ENCODE measurements around the gene MAD1L1.
"Not testable (repeated sequence)": the region's sequence is repeated elsewhere in the genome, so short reads cannot be mapped to it uniquely, and the experiment has no call there.

The MAD1L1 gene

DNA sequence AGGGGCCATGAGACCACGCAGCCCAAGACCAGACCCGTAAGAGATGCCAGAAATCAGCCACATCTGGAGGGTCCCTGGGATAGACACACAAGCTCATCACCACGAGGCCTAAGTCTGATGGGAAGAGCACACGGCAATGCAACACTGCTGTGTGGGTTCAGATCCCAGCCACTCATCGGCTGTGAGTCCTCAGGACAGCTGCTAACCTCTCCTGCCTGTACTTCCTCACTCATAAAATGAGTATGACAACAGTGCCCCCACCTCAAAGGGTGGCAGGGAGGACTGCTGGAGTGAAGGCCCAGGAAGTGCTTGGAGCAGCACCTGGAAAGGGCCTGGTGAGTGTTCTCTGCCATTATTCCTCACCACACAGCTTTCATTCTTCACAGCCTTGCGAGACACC lies 60.9 kb downstream of the MAD1L1 start:
- no peak for FAIRE-seq

DNA sequence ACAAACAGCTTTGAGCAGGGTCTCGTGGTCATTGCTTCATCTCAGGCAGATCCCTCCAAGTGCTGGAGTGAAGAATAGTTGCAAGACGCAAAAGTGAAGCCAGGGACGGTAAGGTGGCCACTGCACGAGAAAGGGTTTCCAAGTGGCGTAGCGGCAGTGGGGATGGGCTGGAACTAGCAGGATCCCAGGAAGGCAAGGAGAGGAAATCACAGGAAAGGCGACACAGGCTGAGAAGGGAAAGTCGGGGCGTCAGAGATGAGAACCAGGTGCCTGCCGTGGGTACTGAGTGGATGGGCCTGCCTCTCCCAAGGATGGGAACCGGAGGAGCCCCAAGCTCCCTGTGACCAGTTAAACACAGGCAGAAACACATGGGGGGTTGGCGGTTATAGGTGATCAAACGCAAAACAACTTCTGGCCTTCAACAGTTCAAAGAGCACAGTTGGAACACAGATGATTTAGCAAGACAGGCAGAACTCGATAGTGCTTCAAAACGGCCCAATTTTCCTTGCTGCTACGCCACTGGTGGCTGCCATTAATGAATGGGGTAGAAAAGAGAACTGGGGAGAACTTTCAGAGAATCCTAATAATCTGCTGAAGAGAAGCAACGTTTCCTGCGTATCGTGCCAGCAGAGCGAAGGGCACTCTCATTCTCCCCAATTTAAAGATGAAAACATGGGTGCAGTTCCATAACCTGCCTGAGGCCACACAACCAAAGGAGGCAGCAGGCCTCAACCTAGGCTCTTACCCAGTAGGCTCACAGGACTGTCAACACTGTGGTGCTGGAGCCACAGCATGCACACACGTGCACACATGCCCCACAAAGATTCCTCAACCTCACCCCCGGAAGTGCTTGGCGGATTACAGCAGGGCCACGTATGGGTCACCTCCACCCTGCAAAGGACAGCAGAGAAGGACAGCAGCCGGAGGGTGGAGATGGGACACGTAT lies 61.9 kb downstream of the MAD1L1 start:
- no peak for FAIRE-seq

DNA sequence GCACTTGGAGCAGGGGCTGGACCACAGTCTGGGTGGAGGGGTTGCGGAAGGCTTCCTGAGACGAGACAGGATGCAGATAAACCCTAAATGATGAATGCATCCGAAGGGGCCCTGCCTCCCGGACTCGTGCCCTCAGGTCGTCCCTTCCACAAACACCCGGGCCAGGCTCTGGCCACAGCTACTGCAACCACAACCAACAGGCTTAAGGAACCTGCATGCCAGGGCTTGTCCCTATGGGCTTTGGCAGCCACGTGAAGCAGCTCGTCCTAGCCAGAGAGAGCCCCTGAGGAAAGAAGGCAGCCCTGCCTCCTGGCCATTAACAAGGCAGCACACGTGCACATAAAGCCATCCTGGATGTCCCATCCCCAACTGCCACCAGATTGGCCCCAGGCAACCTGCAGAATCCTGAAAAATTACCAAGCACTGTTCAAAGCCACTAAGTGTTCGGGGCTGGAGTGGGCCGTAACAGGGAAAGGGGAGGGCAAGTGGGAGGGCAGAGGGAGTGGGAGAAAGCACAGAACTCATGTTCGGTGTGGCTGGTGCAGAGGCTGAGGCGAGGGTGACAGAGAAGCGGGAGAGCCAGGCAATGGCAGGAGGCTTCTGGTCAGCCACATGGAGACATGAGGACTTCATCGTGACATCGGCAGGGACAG lies 62.7 kb downstream of the MAD1L1 start:
- no peak for FAIRE-seq

DNA sequence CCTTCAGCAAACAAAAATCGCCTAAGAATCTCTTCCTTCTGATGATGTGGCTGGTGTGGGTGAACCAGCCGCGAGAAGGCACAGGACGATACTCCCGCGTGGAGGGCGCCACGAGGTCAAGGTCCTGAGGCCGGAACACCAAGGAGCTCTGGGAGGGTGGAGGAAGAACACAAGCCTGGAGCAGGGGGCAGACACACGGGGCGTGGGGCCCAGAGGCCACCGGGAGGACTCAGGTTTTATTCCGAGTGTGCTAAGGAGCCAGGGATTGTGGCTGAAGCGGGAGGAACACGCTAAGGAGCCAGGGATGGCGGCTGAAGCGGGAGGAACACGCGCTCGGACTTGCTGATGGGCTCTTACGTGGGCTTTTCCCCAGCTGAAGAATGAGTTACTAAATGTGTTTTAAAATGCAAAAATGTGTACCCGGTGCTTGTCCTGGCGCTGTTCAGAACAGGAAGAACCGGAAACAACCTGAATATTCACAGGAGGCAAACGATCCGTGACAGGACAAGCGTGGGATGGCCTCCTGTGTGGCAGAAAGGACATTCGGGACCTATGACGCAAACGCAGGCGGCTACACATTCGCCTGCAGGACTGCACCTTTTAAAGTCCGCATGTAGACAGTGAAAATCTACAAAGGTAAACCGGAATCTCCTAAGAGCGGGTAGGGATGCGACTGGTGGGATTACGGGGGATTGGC lies 64.0 kb downstream of the MAD1L1 start:
- FAIRE-seq = no peak

DNA sequence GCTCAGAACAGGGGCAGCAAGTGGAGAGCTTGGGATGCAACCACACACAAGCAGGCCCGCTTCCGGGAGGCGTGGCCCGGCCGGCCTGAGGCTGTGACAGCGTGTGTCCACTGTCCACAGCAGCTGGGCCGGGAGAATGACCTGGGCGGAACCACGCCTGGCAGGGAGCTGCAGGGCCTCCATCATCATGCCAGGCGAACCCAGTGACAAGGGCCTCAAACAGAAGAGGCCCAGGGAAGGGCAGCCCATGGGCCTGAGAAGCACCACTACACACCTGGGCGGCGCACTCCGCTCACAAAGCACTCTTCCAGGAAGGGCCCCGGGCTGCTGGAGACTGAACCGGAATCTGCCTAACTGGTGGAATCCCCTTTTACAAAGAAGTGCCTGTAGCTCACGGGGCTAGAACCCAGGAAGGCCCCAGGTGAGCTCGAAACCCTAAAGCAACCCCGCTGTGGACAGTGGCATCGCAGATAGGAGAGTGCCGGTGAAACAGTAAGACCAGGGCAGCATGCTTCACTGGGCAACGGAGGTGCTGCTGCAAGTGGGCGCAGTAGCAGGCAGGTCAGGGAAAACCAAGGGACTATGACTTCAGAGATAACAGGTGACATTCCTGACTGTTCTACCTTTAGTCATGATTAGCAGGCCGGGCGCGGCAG lies 66.0 kb downstream of the MAD1L1 start:
- no peak for FAIRE-seq

DNA sequence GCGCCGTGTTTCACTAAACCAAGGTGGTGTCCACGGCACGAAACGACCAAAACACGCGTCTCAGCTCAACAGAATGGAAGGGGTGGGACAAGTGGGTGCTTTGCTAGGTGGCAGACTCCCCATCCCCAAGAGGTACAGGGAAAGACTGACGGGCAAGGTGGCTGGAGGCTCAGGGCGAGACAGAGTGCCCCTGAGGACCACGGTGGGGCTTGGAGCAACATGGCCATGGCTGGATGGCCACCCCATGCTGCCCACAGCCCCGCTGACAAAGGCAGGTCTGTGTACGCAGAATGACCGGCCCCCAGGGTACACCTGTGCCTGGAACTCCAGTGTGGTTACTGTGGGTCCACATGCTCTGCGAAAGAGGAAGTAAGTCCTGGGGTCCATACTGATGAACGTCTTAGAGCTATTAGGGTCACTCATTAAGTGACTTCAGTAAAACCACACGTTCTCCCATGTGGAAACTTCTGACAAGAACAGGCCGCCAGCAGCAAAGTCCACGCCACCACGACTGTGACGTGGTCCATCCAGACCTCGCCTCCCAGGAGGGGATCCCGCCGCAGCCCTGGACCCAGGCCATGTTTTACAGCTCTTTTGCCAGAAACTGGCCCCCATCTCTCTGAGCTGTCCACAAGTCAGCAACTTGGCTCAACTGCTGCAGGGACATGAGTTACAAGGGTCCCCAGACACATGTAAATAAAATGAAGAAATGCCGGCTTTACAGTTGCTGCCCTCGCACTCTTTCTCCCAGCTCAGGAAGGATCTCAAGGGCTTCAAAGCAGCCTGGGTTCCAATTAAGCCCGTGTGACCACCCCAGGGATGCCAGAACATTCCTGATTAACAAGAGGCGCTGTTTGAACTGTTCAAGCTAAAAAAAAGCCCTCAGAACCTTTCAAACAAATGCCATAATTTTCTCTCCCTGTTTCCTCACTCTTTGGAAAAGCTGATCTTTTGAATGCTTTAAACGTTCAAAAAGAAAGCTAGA lies 66.8 kb downstream of the MAD1L1 start:
- no peak for FAIRE-seq

DNA sequence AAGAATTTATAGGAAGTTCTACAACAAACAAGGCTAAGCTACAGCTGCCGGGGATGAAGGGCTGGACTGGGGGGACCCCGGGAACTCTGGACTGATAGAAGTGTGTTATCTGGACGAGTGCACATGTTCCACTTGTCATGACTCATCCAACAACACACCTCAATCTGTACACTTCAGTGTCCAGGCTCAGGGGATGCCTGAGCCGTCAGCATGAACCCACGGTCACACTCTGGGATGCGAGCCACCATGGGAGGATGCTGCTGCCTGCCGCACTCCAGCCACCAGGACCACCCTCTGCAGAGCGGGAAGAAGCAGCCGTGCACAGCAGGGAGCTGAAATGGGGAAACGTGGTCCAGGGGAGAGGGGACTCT lies 67.5 kb downstream of the MAD1L1 start:
- FAIRE-seq = no peak

DNA sequence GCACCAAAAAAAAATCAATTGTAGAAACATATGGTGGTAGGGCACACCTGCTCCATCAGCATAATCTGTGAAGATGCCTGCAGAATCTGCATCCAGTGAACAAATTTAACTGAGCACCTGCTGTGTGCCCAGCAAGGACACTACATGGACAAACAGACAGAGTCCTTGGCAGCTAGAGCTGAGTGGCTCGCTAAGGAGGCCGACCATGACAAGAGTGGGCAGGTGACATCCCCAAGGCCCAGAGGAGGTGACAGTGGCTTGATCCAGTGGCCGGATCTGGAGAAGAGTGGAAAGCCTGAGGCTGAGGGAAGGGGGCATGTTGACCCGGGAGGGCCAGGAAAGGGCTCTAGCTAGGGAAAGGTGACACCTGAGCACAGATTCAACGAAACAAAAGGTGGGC lies 68.1 kb downstream of the MAD1L1 start:
- FAIRE-seq = no peak

DNA sequence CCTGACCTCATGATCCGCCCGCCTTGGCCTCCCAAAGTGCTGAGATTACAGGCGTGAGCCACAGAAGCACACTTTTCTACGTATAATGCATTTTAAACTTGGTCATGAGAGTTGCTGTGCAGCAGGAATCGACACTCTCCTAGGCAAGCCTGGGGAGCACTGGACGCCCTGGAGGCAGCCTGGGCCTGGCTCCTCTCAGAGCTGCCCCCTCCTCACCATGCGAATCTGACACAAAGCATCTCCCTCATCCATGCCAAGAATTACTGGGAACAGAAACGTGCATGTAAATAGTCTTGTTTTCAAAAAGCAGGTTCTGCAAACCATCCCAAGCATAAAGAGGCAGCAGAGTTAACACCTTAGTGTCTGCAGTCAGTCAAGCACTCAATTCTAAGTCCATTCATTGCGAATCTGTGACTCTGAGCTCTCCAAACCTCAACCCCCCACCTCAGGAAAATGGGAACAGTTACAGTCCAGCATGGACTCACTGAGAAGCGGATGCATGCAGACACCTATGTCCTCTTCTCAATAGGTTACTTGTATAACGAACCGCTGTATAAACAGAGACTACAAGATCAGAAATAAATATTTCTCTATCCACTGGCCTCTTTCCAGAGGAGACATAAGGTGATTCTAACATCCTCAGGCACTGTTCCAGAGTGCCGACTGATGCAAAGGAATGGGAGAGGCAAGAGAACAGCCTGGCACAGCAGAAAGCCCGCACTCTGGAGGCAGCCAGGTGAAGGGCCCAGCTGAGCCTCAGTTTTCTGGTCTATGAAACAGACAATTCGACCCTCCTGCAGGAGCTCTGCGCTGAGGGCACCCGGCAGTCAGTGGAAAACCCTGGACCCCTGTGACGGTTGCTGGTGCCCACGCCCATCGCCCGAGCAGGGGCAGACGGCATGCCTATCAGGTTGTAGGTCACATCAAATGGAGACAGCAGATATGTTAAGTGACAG lies 68.9 kb downstream of the MAD1L1 start:
- FAIRE-seq = no peak

DNA sequence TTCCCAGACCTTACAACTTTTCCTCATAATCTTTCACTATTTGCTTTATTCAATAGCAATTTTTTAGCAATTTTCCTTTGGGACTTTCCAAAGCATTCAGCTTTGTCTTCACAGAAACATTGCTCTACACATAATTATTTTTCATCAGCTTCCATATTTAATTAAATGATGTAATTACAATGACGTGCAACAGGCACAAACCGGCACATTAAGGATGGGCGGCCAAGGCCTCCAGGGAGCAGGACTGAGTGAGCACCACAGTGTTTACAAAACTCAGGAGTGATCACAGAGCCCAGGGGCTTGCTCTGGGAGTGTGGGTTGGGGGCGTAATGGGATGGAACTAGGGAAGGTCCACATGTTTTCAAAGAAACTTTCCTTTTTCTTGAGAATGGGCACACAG lies 69.8 kb downstream of the MAD1L1 start:
- FAIRE-seq = no peak

DNA sequence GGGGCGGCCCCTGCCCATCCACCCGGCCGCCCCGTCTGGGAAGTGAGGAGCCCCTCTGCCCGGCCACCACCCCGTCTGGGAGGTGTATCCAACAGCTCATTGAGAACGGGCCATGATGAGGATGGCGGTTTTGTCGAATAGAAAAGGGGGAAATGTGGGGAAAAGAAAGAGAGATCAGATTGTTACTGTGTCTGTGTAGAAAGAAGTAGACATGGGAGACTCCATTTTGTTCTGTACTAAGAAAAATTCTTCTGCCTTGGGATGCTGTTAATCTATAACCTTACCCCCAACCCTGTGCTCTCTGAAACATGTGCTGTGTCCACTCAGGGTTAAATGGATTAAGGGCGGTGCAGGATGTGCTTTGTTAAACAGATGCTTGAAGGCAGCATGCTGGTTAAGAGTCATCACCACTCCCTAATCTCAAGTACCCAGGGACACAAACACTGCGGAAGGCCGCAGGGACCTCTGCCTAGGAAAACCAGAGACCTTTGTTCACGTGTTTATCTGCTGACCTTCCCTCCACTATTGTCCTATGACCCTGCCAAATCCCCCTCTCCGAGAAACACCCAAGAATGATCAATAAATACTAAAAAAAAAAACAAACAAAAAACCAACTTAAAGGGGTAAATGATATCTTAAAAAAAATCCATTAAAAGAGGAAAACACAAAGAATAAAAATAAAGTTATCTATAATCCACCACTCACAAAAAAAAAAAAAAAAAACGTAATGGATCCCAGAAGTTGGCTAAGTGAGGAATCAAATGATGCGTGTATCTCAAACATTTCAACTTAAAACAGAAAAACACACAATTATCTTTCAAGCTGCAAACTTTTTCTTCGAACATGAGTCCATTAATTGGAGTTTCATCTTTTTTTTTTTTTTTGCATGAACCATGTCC lies 70.5 kb downstream of the MAD1L1 start:
- FAIRE-seq = not testable (repeated sequence)

DNA sequence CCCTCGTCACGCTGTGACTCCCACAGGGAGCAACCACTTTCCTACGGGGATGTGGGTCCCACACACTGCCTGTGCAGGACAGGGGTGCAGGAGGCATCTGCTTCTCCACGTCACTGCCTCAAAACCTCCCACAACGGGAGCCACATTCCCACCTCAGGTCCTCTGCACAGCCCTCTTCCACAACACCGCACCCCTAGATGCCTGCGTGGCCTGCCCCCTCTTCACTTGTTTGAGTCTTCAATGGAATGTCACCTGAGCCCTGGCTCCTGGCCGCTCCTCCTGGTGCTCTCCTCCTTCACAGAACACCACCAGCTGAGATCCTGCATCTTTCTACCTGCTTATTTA lies 73.6 kb downstream of the MAD1L1 start:
- no peak for FAIRE-seq

DNA sequence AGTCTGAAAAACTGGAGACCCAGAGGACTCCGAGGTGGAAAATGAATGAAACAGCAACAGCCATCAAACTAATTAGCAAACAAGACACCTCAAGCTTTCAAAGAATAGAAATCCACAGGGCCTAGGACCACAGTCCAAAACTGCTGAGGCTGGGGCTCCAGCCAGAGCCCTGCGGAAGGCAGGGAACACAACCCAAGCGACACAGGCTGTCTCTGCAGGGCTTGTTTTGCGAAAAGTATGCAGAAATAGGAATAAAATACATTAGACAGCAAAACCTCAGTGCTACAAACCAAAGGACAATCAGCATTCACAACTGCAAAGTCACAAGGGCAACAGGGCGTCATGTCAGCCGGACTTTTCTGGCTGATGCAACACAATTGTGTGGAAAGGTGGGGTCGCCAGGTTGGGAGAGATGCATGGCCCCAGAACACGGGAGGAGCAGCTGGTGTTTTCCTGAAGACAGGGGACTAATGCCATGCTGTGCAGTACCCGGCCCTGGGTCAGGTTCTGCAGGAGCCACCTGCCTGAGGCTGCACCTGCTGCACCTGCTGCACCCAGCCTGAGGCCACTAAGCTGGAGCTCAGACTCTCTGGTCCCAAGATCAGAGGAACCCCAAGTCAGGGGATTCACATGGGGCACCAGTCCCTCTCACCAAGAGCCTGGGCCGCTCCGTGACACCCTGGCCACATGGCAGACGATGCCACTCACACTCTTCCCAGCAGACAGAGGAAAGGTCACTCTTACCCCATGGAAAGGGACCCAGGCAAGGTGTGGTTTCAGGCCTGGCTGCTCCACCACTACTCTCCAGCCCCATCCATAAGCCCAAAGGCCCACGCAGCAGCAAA lies 74.2 kb downstream of the MAD1L1 start:
- no peak for FAIRE-seq

DNA sequence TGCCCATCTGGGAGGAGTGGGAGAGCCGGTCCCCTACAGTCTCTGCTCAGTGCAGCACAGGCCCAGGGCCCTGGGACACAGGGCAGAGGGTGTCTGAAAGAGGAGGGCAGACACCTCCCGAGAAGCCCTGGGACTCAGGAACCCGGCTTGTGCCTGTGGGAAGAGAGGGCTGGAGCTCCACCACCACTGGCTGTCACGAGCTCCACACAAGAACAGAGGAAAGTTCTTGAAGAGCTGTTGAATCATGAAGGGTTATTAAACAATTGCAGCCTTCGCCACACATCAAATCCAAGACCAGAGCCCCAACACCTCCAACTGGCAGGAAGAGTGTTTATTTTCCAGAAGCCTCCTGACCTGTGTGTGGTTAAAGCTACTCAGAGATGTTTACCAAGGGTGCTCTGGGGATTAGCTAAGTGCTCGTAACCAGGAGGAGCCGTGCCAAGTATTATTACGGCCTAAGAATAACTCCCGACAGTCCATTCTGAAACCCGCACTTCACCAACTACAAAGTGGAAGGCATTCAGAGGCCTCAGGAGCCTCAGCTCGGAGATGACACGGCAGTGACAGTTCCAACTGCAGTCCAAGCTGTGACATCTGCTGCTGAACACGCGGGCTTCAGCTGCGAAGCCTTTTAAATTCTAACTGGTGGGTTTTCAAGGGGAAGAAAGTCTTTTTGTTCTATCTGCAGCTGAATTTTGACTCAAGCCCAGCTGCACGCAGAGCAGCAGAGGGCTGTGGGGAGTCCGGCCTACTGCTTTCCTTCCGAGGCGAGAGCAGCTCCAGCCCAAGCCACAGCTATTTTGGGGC lies 75.1 kb downstream of the MAD1L1 start:
- FAIRE-seq = no peak

DNA sequence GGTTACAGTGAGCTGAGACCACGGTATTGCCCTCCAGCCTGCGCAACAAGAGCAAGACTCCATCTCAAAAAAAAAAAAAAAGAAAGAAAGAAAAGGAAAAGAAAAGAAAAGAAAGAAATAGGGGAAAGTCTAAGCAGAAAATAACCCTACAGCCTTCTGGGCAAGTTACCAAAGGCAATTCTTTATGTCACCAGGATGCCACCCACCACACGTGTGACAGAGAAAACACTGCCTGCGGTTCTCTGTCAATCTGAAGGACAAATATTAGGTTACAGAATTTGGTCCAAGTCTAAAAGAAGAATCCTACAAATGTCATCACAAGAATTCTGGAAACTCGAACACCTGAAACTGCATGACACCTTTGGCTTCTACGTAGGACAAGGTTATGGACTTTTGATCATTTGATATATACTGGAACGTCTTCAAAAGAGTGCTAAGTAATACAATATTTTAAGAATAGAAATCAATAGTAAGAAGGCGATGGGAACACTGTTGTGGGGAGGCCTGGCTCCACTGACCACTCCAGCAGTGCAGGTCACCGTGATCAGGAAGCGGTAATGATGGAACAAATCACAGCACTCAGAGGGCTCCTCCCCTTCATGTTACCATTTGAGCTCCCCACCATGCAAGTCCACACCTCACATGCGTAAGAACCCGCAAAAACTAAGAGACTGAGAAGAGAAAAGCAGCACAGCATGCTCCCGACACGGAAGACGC lies 75.8 kb downstream of the MAD1L1 start:
- FAIRE-seq = no peak

DNA sequence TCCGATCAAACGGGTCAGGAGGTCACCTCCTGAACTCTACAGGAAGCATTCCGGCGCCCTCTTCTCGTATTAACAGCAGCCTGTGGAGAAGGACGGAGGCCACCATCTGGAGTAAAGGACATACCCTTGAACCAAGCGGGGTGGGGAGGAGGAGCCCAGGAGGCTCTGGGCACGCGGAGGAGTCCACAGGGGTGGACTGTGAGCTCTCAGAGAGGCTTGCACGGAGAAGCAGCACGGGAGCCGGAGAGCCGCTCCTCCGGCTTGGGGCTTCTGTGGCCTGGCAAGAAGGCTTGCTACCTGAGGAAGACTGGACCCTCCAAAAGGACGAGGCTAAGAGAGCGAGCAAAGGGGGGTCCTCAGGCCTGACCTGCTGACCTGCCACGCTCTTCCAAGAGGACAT lies 77.9 kb downstream of the MAD1L1 start:
- FAIRE-seq = no peak

DNA sequence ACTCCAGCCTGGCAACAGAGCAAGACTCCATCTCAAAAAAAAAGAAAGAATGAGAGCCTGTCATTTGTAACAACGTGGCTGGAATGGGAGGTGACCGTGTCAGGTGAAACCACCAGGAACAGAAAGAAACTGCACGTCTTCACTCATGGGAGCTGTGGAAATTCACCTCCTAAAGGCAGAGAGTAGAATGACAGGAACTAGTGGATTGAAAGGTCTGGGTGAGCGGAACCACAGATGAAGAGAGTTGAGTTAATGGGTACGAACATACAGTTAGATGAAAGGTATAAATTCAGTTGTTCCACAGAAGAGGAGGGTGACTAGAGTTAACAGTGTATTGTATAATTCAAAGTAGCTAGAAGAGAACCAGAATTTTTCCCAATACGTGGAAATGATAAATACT lies 78.6 kb downstream of the MAD1L1 start:
- FAIRE-seq = no peak

All from endometrium (tissue), 2 donors.